Activated CD4-positive, alpha-beta T cell treated with anti-CD3 and anti-CD28 coated beads, Interleukin-2, amount 10 ng/mL, durations not matched to agents 7 days and 5 days (primary cell): ENCODE results near the gene GNG2. TPM values are rescaled to one million over a fixed set of nuclear protein-coding genes. Genes with fewer than 3 reads are reported as not detected.

Source experiments
- CTCF ChIA-PET: fragments of 350-600 bp; sonication (Branson Sonifier 250); formaldehyde crosslinking; loops from one replicate; lab custom pipeline; 2021; ENCODE audit warnings: antibody characterized with exemption; lab: Charles Lee
- POLR2A ChIA-PET: fragments of 350-600 bp; sonication (Branson Sonifier 250); formaldehyde crosslinking; loops from one replicate; lab custom pipeline; 2021; ENCODE audit warnings: antibody characterized with exemption; lab: Charles Lee
- DNase-seq: peaks from one replicate; pipeline ENCODE4 v3.0.0-alpha.2; 2020
- H3K27ac Mint-ChIP-seq: one replicate; pipeline ENCODE4 v1.8.0; 2021; ENCODE audit warnings: mild to moderate bottlenecking, moderate library complexity, mixed read lengths
- H3K27me3 Mint-ChIP-seq: one replicate; pipeline ENCODE4 v1.8.0; 2021; ENCODE audit warnings: mixed read lengths
- H3K36me3 Mint-ChIP-seq: one replicate; pipeline ENCODE4 v1.8.0; 2021; ENCODE audit warnings: low read depth, mixed read lengths
- H3K4me1 Mint-ChIP-seq: one replicate; pipeline ENCODE4 v1.8.0; 2021; ENCODE audit warnings: mixed read lengths
- H3K4me3 Mint-ChIP-seq: one replicate; pipeline ENCODE4 v1.8.0; 2021; ENCODE audit warnings: mild to moderate bottlenecking, moderate library complexity, mixed read lengths
- H3K9me3 Mint-ChIP-seq: one replicate; pipeline ENCODE4 v1.8.0; 2021; ENCODE audit warnings: mixed read lengths
- total RNA-seq, 2 experiments: library from RNA; stranded (reverse); gene quantifications; one replicate each; pipeline ENCODE4 v1.2.3, GENCODE V29; 2021

GNG2 gene
- total RNA-seq = 100 to 1,000 TPM; 248 to 260 TPM

GRCh38 chr14:51860164-51860824 lies at the start of gene GNG2:
Gene GNG2, plus strand, starts transcription at chr14:51860612. Its CDS starts 90,067 bp downstream, at chr14:51950679.
- H3K36me3 Mint-ChIP-seq = peaks cover 46% of the 10 kb centered on the region
- H3K27ac Mint-ChIP-seq = peak within 1 kb of the TSS; percentile 92
- POLR2A ChIA-PET = interaction anchor here (0.7 to 2.8 kb wide), 4 partner anchors 8 to 32 kb away, joined by 3 to 16 read pairs (median 4); no protein-coding TSS in a partner anchor
- H3K4me3 Mint-ChIP-seq = peak within 1 kb of the TSS; percentile 89
- CTCF ChIA-PET = interaction anchor here (1.0 to 2.7 kb wide), 7 partner anchors 9 to 26 kb away, joined by 3 to 18 read pairs (median 5); no protein-coding TSS in a partner anchor
- no peaks in the 10 kb centered on the region for H3K27me3 Mint-ChIP-seq
- peak; percentile 90 for DNase-seq
- peaks cover 16% of the 10 kb centered on the region for H3K9me3 Mint-ChIP-seq
- H3K4me1 Mint-ChIP-seq = peaks cover 56% of the 10 kb centered on the region

DNA sequence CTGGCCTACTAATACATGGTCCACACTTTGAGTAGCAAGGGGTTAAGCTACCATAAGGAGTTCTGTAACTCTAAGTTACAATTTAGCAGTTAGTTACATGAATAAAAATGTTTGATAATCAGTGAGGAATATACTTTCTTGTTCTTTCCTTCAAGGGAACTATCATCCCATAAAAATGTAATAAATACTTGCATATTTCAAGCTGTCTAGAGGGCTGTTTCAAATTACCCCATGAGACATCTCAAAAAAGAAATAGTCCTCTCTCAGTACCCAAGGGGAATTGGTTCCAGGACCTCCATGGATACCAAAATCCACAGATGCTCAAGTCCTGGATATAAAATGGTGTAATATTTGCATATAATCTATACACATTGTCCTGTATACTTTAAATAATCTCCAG lies 48.7 kb upstream of the GNG2 start:
- ChIA-PET POLR2A (no interaction called here), CTCF (no interaction called here)
- Mint-ChIP-seq H3K9me3 (peaks cover 10% of the 10 kb centered on the region), H3K4me1 (no peaks in the 10 kb centered on the region), H3K36me3 (no peaks in the 10 kb centered on the region), H3K27me3 (peaks cover 2% of the 10 kb centered on the region), H3K4me3 (no peak overlapping the region), H3K27ac (no peak overlapping the region)
- no peak for DNase-seq

DNA sequence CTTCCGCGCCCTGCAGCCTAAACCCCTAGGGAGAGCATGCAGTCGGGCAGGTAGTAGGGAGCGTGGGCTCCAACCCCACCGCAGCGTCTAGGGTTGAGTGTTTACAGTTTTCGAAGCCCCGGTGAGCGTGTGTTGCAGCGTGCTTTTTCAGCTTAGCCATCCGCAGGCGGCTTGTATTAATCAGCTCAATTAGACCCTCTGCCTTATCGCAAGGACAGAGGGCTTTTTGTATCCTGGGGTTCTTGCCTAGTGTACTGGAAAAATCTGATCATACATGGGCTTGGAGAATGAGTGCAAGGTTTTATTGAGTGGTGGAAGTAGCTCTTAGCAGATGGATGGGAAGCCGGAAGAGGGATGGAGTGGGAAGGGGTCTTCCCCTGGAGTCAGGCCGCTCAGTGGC lies 44.4 kb upstream of the GNG2 start:
- no peaks in the 10 kb centered on the region for H3K9me3 Mint-ChIP-seq
- no peak for DNase-seq
- H3K36me3 Mint-ChIP-seq = no peaks in the 10 kb centered on the region
- H3K27me3 Mint-ChIP-seq = peaks cover 5% of the 10 kb centered on the region
- ChIA-PET CTCF (no interaction called here), POLR2A (no interaction called here)
- H3K4me3 Mint-ChIP-seq = no peak overlapping the region
- H3K27ac Mint-ChIP-seq = no peak overlapping the region
- H3K4me1 Mint-ChIP-seq = no peaks in the 10 kb centered on the region

DNA sequence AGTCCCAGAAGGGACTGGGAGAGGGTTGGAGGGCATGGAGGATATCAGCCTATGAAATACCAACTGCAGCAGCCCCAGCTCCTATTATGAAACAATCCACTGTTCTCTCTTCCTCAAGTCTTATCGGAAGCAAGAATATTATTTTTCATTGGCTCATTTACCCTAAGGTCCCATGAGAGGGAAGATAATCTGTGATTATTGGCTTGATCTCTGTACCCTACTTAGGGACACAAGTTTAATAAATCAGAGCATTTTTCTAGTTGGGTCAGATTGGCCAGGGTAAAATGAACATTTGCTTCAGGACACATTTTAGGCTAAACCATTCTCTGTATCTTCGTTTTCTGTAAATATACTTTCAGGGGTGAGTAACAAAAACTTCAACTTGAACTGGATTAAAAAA lies 43.1 kb upstream of the GNG2 start:
- no peaks in the 10 kb centered on the region for H3K9me3 Mint-ChIP-seq
- POLR2A ChIA-PET = no interaction called here

GRCh38 chr14:51818748-51819380 lies 41.5 kb upstream of the GNG2 start:
- no peak overlapping the region for H3K4me3 Mint-ChIP-seq

More for the DNA sequence above, 43.1 kb upstream of the GNG2 start:
- Mint-ChIP-seq H3K36me3 (no peaks in the 10 kb centered on the region), H3K4me1 (no peaks in the 10 kb centered on the region), H3K27ac (no peak overlapping the region), H3K27me3 (peaks cover 5% of the 10 kb centered on the region), H3K4me3 (no peak overlapping the region)
- CTCF ChIA-PET = interaction anchor here (1.4 kb wide), 1 partner anchor 8 kb away, joined by 4 read pairs; no protein-coding TSS in a partner anchor
- DNase-seq = no peak

GRCh38 chr14:51821822-51822221 lies 38.6 kb upstream of the GNG2 start:
- Mint-ChIP-seq H3K27ac (no peak overlapping the region), H3K36me3 (no peaks in the 10 kb centered on the region), H3K4me1 (no peaks in the 10 kb centered on the region), H3K9me3 (no peaks in the 10 kb centered on the region), H3K4me3 (no peak overlapping the region), H3K27me3 (peaks cover 3% of the 10 kb centered on the region)
- POLR2A ChIA-PET = no interaction called here
- CTCF ChIA-PET = no interaction called here
- DNase-seq = no peak

More at GRCh38 chr14:51818748-51819380, 41.5 kb upstream of the GNG2 start:
- Mint-ChIP-seq H3K27me3 (peaks cover 5% of the 10 kb centered on the region), H3K27ac (no peak overlapping the region), H3K36me3 (no peaks in the 10 kb centered on the region), H3K9me3 (no peaks in the 10 kb centered on the region), H3K4me1 (no peaks in the 10 kb centered on the region)
- no peak for DNase-seq
- ChIA-PET CTCF (interaction anchor here (1.2 to 1.4 kb wide), 2 partner anchors 9 to 10 kb away, joined by 3 to 4 read pairs; no protein-coding TSS in a partner anchor), POLR2A (no interaction called here)

- Mint-ChIP-seq H3K9me3 (no peaks in the 10 kb centered on the region), H3K36me3 (no peaks in the 10 kb centered on the region), H3K27ac (no peak overlapping the region), H3K4me3 (no peak overlapping the region), H3K4me1 (no peaks in the 10 kb centered on the region), H3K27me3 (peaks cover 3% of the 10 kb centered on the region)
- ChIA-PET POLR2A (no interaction called here), CTCF (no interaction called here)
- DNase-seq = no peak
Observed at GRCh38 chr14:51822499-51822898, 37.9 kb upstream of the GNG2 start.

DNA sequence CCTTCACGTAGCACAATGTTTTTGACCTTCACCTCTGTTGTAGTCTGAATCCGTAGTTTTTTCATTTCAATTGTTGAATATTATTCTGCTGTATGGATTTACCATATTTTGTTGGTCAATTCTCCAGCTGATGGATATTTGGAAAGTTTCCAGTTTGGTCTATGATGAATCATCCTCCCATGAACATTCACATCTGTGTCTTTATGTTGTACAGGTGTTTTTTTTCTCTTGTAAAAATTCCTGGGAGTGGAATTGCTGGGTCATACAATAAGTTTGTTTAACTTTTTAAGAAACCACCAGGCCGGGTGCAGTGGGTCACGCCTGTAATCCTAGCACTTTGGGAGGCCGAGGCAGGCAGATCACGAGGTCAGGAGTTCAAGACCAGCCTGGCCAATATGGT lies 36.7 kb upstream of the GNG2 start:
- no peak overlapping the region for H3K4me3 Mint-ChIP-seq
- POLR2A ChIA-PET = no interaction called here
- CTCF ChIA-PET = no interaction called here
- H3K4me1 Mint-ChIP-seq = no peaks in the 10 kb centered on the region
- no peaks in the 10 kb centered on the region for H3K36me3 Mint-ChIP-seq
- H3K27ac Mint-ChIP-seq = no peak overlapping the region
- peaks cover 3% of the 10 kb centered on the region for H3K27me3 Mint-ChIP-seq
- DNase-seq = no peak
- H3K9me3 Mint-ChIP-seq = no peaks in the 10 kb centered on the region

DNA sequence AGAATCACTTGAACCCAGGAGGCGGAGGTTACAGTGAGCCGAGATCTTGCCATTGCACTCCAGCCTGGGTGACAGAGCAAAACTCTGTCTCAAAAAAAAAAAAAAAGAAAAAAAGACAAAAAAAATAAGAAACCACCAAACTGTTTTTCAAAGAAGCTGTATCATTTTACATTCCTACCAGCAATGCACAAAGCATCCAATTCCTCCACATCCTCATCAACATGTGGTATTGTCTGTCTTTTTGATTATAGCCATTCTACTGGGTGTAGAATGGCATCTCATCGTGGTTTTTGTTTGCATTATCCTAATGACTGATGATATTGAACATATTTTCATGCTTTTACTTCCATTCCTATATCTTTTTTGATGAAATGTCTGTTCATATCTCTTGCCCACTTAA lies 36.2 kb upstream of the GNG2 start:
- Mint-ChIP-seq H3K27ac (no peak overlapping the region), H3K27me3 (peaks cover 3% of the 10 kb centered on the region)
- CTCF ChIA-PET = interaction anchor here (0.6 to 0.8 kb wide), 3 partner anchors 127 to 1900 kb away, joined by 3 to 5 read pairs (median 4); no protein-coding TSS in a partner anchor

GRCh38 chr14:51825926-51826325 lies 34.5 kb upstream of the GNG2 start:
- Mint-ChIP-seq H3K27ac (no peak overlapping the region), H3K4me3 (no peak overlapping the region), H3K36me3 (no peaks in the 10 kb centered on the region), H3K27me3 (no peaks in the 10 kb centered on the region), H3K9me3 (no peaks in the 10 kb centered on the region), H3K4me1 (no peaks in the 10 kb centered on the region)
- ChIA-PET CTCF (no interaction called here), POLR2A (no interaction called here)
- no peak for DNase-seq

More for the DNA sequence above, 36.2 kb upstream of the GNG2 start:
- Mint-ChIP-seq H3K4me3 (no peak overlapping the region), H3K9me3 (no peaks in the 10 kb centered on the region), H3K4me1 (no peaks in the 10 kb centered on the region), H3K36me3 (no peaks in the 10 kb centered on the region)
- POLR2A ChIA-PET = interaction anchor here (0.6 kb wide), 1 partner anchor 155 kb away, joined by 3 read pairs; no protein-coding TSS in a partner anchor
- DNase-seq = no peak

DNA sequence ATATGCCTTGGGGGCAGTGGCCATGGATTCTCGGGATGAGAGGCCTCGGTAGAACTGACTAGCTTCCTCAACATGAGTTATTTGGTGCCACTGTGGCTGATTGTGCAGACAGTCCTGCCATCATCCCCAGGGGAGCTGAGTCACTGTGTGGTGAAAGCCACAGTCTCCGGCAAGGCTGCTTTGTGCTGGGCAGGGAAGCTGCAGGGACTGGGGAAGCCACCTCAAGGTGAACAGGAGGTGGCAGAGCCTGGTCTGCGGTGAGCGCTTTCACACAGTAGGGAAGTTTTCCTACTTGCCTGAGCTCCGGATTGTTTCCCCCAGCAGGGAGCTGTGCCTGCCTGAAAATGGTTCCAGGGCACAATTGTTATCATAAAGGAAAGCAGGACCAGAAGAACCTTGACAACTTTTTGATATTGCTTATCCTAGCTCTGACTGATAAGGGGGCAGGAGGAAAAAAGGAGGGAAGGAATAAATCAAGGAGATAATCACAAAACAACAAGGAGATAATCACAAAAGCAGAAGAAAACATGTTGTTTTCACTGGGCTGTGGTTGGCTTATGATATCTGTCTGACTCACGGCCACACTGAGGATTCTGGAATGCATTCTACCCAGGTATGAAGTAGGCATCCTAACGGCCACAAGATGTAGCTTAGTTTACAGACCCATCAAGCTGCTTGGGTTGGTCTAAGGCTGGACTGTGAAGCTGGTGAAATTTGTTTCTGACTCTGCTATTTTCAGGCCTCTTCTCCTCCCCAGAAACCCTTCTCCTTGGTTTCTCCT lies 32.2 kb upstream of the GNG2 start:
- H3K27me3 Mint-ChIP-seq = no peaks in the 10 kb centered on the region
- POLR2A ChIA-PET = interaction anchor here (0.6 to 1.2 kb wide), 3 partner anchors 32 to 112 kb away, joined by 3 to 5 read pairs (median 3); partner anchors contain the start of gene GNG2
- H3K4me3 Mint-ChIP-seq = no peak overlapping the region
- no peak overlapping the region for H3K27ac Mint-ChIP-seq
- CTCF ChIA-PET = interaction anchor here (0.5 to 2.8 kb wide), 8 partner anchors 9 to 1740 kb away, joined by 3 to 8 read pairs (median 3); no protein-coding TSS in a partner anchor
- peak; percentile 70 for DNase-seq
- peaks cover 3% of the 10 kb centered on the region for H3K9me3 Mint-ChIP-seq
- no peaks in the 10 kb centered on the region for H3K4me1 Mint-ChIP-seq
- H3K36me3 Mint-ChIP-seq = peaks cover 3% of the 10 kb centered on the region

DNA sequence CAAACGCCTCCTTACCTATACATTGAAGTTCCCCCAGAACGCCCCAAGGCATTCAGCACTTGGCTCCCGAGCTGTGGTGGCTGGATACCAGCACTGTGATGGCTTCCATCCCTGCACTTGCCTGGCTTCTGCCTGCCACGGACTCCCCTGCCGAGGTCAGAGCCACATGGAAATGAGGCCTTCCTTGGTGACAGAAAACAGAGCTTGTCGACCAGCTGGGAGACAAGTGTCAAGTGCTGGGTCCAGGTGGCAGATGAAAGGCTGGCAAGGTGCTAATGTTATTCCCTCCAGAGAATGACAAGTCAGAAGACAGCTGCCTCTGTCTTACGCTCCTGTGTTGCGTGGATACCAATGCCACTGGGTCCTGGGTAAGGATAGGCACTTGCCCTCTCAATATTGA lies 26.2 kb upstream of the GNG2 start:
- Mint-ChIP-seq H3K9me3 (peaks cover 3% of the 10 kb centered on the region), H3K36me3 (peaks cover 4% of the 10 kb centered on the region), H3K4me3 (no peak overlapping the region), H3K27ac (no peak overlapping the region), H3K4me1 (no peaks in the 10 kb centered on the region), H3K27me3 (no peaks in the 10 kb centered on the region)
- ChIA-PET POLR2A (no interaction called here), CTCF (interaction anchor here (1.4 to 2.3 kb wide), 2 partner anchors 13 to 27 kb away, joined by 5 read pairs; partner anchors contain the start of gene GNG2)
- no peak for DNase-seq
